Posterior cingulate gyrus (tissue), 11 donors: Measurements from ENCODE around the gene PMVK.

Experiments
- DNase-seq, 10 donors: peaks; one replicate each; pipeline versions ENCODE4 v3.0.0 to v3.0.0-alpha.2; 2020 to 2021; ENCODE audit warnings: mixed read lengths in 3 of 10
- intact Hi-C: fragments of 100-400 bp; cut with DNase I; formaldehyde crosslinking; loops from one replicate; pipeline ENCODE4 v1.15.1; 2023

PMVK gene

DNA sequence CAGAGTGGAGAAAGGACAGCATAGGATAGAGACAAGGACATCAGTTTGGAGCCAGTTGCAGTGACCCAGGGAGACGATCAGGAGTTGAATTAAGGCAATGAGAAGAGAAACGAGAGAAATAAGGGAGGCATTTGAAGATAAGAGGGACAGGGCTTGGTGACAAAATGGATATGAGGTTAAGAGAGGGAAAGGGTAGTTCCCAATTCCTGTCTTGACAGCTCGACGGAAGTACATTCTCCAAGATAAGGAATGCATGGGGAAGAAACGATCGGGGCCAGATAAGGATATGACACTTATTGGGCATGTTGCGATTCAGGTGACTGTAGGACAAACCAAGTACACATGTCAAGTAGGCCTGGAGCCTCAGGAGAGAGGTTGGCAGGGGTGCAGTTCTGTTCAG, 47.8 kb downstream of the PMVK start:
- no peak for DNase-seq
- intact Hi-C loops: no loop called here

DNA sequence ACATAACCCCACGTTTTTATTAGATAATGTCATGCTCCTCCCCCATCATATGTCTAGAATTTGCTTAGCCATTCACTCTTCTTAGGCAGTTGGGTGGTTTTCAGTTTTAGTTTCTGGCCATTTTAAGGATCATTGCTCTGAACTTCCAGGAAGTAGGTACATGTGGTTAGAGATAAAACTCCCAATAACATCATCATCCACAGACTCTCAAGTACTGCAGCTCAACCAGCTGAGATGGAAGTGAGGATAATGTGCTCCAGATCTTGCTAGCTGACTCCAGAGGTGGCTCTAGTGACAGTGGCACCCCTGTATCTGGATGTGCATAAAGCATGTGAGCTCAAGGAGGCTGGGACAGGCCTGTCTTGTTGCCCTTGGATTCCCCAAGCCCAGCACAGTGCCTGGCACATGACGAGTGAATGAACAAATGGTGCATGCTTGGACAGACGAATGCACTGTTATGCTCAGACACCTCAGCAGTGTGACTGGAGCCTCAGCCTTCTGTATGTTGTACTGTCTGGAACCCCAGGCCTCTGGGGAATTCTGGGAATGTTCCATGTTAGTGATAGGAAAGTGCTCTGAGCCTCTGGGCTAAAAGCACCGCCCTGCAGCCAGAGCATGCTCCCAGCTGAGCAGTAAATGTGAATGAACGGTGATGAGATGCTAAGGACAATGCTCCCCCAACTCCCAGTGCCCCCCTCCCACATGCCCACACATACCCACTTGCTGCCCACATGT, 50.1 kb downstream of the PMVK start:
- no peak for DNase-seq
- intact Hi-C loops: no loop called here

DNA sequence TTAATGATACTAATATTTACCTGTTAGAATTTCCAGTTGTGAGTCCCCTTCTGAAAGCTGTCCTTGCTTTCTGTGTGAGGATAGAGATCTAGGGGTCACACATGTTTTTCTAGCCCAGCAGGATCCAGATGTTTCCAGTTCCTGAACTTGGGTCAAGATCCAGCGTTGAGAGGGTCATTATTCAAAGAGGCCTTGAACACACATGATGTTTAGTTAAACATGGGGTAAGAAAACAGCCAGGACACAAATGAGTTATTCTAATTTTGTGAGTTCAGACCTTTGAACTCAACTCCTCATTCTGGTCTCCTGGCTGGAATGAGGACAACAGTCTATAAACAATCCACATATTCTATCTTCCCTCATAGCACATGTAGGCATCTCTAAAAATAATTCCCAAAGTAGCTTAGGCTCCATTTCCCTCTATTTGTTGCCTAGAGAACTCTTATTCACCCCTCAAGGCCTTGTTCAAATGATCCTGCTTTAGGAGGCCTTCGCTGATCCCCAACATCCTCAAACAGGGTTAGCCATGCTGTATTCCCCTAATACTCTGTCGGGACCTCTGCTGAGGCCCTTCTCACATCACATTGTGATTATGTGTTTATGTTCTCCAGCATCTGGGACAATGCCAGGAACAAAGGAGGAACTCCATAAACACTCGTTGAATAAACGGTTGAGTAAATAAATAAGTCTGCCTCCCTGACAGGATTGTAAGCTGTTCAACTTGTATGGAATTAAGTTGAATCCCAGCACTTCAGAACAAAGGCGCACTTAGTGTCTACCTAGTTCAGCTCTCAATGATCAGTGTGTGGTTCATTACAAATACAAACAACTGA, 51.4 kb downstream of the PMVK start:
- intact Hi-C loops: no loop called here
- no peak for DNase-seq

DNA sequence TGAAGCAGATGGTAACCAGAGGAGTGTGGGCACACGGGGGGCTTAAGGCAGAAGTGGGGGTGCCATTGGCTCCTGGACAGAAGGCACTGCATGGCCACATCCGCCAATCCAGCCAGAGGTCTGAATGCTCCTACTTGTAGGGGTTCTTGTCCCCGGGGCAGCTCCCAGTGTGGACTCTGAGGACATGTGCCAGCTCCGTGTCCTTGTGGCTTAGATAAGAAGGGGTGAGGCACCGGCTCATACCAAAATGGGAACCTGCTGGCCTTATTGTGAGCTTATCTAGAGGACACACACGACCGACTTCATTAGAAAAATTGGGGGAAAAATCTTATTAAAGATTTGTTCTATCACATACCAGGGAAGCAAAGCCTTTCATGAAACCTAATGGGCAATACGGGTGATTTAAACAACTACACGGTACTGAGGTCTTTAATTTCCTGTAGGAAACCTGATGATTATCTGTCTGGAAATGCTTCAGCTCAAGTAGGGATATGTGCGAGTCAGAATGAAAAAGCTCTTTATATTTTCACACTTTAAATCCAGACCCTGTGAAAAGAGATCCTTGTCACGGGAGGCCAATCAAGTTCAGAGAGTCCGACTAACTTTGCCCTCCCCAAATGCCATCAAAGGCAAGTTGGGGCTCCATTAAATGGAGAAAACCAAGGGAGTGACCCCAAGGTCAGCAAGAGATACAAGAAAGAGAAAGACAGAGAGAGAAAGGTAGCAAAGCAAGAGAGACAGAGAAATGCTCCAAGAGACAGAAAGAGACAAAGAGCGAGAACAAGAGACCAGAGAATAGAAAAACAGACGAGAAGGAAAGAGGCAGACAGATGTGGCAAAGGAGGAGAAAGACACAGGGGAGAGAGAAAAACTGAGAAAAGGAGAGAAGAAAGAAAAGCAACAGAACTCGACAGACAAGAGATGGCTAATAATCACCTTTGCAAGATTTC, 52.3 kb downstream of the PMVK start:
- intact Hi-C loops: no loop called here
- DNase-seq: no peak

DNA sequence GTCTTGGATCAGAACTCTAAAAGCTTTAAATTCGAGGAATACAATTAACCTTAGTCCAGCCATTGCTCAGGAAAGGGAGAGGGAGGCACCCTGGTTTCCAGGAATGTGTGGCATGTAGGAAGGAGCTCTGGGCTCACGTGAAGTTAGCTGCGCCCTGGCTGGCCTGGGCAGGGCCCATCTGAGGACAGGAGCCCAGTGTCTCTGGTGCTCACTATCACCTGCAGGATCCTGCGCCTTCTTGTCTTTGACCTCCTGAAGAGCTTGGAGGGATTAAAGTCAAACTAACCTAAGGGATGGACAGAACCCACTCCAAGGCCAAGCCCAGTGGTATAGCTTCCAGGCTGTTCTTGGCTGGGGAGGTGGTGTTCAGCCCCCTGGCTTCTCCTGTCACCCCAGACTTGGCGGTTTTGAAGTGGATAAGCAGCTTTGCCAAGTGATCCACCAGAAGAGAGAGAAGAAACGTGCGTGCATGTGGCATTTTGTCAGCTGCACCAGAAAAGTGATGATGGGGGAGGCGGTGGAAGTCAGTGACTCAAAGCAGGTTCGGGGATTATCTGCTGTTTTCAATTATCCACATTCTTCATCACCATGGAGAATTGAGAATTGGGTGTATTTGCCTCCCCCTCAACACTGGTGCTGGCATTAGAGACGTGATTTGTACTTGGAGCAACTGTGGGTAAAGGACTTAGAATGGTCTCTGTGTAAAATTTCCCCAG, 54.5 kb downstream of the PMVK start:
- DNase-seq: no peak
- intact Hi-C loops: no loop called here

DNA sequence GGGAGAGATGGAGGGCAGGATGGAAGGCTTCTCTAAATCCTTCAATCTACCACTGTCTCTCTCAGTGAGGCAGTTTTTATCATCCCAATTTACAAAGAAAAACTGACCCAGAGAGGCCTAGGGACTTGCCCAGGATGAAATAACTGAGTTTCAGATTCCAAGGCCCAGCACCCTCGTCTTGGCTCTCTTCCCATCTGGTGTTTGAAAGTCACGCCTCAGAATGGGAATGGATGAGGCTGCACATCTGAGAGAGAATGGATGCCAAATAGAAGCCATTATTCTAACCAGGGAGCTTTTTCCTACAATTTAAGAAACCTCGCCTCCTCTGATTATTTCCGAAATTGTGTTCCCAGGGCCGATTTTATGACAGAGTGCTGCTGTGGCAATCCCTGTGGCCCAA, 55.8 kb downstream of the PMVK start:
- intact Hi-C loops: no loop called here

DNA sequence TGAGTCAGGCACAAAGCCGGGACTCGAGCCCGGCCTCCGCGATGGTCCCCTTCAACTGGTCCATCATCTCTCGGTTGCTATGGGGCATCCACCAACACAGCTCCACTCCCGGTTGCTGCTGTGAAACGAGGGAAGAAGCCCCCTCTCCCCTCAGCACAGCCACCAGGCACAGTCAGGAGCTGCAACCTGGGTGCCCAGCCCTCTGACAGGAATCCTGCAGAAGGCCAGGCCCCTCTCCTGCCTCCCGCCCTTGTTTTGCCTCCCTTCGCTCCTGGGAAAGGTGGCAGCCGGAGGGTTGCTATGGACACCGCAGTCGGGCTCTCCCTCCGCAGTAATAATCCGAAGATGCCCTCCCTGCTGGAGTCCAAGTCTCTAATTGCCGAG, 57.5 kb downstream of the PMVK start:
- DNase-seq: no peak
- intact Hi-C loops: loop anchor here (10.0 kb wide), 1 partner anchor 404 kb away; no protein-coding TSS in a partner anchor

More for the DNA sequence above, 55.8 kb downstream of the PMVK start:
- no peak for DNase-seq

DNA sequence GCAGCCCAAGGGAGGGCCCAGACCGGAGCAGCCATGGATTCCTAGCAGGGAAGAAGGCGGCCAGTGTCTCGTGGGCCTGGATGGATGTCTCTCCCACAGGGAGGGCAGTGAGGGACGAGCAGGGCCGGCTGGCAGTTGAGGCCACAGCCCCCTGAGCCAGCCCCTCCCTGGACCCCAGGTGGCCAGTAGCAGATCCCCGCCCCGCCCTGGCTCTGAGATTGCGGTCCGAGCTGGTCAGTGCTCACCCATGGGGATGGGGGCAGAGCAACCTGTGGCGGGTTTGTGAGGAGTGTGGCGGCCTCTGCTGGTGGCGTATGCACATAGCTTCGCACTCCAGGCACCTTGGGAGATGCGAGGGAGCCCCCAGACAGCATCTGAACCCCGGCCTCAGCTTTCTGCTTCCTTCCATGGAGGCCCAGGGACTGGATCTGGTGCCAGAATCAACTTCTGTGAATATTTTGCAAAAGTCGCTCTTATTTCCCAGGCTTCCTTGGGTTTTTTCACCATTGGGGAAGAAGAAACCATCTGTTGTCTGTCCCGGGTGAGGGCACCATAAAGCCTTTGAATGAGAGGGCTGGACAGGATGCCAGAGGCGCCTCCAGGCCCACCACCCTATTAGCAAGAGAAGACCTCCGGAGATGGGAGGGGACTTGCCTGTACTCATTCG, 58.0 kb downstream of the PMVK start:
- peak; percentile 67 to 98 (median 86) for DNase-seq
- intact Hi-C loops: loop anchor here (1.0 to 10.0 kb wide), 3 partner anchors 209 to 404 kb away; no protein-coding TSS in a partner anchor

DNA sequence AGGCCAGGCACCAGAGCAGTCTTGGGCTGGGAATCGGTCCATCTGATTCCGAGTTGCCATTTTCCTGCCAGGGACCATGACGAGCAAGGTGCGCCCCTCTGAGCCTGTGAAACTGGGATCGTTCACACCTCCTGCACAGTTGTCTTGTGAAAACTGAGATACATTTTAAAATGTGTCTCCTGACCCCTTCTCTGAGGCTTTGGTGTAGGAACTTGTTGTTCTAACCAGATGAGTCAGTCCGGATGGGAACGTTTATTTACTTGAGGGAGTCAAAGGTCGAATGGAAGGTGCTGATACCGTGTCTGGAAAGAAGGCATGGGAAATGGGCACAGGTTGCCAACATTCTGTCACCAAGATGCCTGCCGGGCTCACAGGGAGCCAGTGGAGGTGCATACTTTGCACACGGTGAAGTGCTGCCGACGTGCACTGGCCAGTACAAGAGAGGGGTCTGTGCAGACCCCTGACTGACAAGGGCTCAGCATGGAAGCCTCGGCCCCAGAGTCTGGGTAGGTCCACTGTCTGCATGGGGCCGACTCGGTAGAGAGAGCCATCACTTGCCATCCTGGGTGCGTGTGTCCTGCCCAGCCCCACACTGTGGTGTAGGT, 59.0 kb downstream of the PMVK start:
- peak in 1 of 10 donors; percentile 67 for DNase-seq
- intact Hi-C loops: loop anchor here (10.0 kb wide), 1 partner anchor 403 kb away; no protein-coding TSS in a partner anchor

DNA sequence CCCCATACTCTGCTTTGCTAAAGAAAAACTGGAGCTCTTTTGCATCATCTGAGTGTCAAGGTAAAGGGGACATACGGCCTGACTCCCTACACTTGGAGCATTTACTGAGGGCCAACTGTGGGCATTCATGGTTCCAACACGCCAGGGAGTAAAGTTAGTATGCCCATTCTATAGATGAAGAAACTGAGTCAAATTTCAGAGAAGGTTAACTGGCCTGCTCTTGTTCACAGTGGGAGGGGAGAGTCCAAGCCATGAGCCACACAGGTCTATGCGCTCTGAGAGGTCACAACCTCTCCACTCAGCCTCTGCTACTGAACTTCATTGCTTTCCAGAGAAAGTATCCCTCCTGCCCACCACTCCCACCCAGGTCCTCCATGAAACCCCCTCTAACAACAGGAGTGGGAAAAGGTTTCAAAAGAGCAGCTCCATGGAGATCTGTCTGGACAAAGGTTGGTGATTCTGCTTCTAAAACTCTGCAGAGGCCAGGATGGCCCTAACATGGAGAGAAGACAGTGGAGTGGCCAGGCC, 59.6 kb downstream of the PMVK start:
- no peak for DNase-seq
- intact Hi-C loops: loop anchor here (10.0 kb wide), 1 partner anchor 402 kb away; no protein-coding TSS in a partner anchor
